Limb (tissue), 2 donors: ENCODE measurements around the gene ZDHHC8.

Experiments
- DNase-seq, 2 donors: peaks; one replicate each; pipeline ENCODE4 v3.0.0-alpha.2; 2016; ENCODE audit errors: extremely low spot score in 2 of 2

Gene ZDHHC8

GRCh38 chr22:20192972-20193760 is 61.6 kb downstream of the ZDHHC8 start:
- no peak for DNase-seq

- no peak for DNase-seq
These were observed 62.3 kb downstream of the ZDHHC8 start for GRCh38 chr22:20193761-20194494.

GRCh38 chr22:20194681-20195593 is 63.3 kb downstream of the ZDHHC8 start:
- no peak for DNase-seq

GRCh38 chr22:20196094-20196842 is 64.7 kb downstream of the ZDHHC8 start:
- DNase-seq, result no peak
